K562 (cell line): ENCODE results near the gene EHMT2. TPM values are rescaled to one million over a fixed set of nuclear protein-coding genes. Genes with fewer than 3 reads are reported as not detected.

Experiments
- ATAC-seq: fragments of 200-7000 bp; cut with Tn5 transposase; 3 replicates; pipeline ENCODE4 v1.9.1; 2020; ENCODE audit warnings: moderate library complexity
- BruUV-seq: library from RNA; stranded (reverse); fragments of 400-500 nt; replicated peaks from 2 replicates; lab custom pipeline; 2021; lab: Mats Ljungman, UMichigan
- CTCF ChIA-PET: fragments of 300-600 bp; formaldehyde crosslinking; extraction: SDS; loops from one replicate; lab custom pipeline; 2021; ENCODE audit warnings: low intra/inter-chr PET ratio; lab: Yijun Ruan, JAX
- POLR2A ChIA-PET: fragments of 300-600, 350-650 bp; sonication (Branson Sonifier 250); formaldehyde crosslinking; extraction: SDS; loops from one replicate; lab custom pipeline; 2021; ENCODE audit warnings: antibody characterized with exemption, inconsistent platforms; lab: Yijun Ruan, JAX
- DNase-seq, 4 experiments: peaks; one replicate each; pipeline versions ENCODE4 v3.0.0 to v3.0.0-alpha.2; 2011 to 2018; ENCODE audit warnings: low spot score in 3 of 4, mixed read lengths in 3 of 4; ENCODE audit errors: extremely low read depth in 1 of 4
- FAIRE-seq: peaks from 2 replicates; lab custom pipeline; 2011; peaks lifted over from hg19 to GRCh38; lab: Jason Lieb, UNC
- H2AFZ ChIP-seq: 2 replicates; pipeline ENCODE4 v1.6.0; 2011; ENCODE audit warnings: low read depth, low read length, control low read depth, inconsistent platforms
- H3K27ac ChIP-seq: fragments of 200-600 bp; 3 replicates; pipeline ENCODE4 v1.8.0; 2011; ENCODE audit warnings: low read depth, mild to moderate bottlenecking, control low read depth, inconsistent platforms, low read length, moderate library complexity, mixed read lengths; ENCODE audit errors: extremely low read depth
- H3K27me3 ChIP-seq, 2 experiments: fragments of 300-600 bp in 1 of 2; 2 replicates in 1 of 2; 3 replicates in 1 of 2; pipeline versions ENCODE4 v1.6.0 to v1.8.0; 2011; ENCODE audit warnings: inconsistent platforms in 2 of 2, low read length in 2 of 2, mild to moderate bottlenecking in 1 of 2, mixed read lengths in 1 of 2, moderate library complexity in 1 of 2; ENCODE audit not compliant: control insufficient read depth in 2 of 2, insufficient read depth in 2 of 2
- H3K36me3 ChIP-seq: fragments of 300-600 bp; 3 replicates; pipeline ENCODE4 v1.8.0; 2011; ENCODE audit warnings: mild to moderate bottlenecking, low read length, inconsistent platforms; ENCODE audit not compliant: control insufficient read depth, insufficient read depth
- H3K4me1 ChIP-seq, 2 experiments: fragments of 200-600 bp in 1 of 2; replicated peaks in 1 of 2; 2 replicates in 1 of 2; 3 replicates in 1 of 2; pipeline versions ENCODE4 v1.5.1 to v1.8.0; 2011; ENCODE audit warnings: inconsistent platforms in 2 of 2, low read length in 2 of 2, mild to moderate bottlenecking in 1 of 2, mixed read lengths in 1 of 2, moderate library complexity in 1 of 2; ENCODE audit not compliant: control insufficient read depth in 2 of 2, insufficient read depth in 2 of 2
- H3K4me2 ChIP-seq: 2 replicates; pipeline ENCODE4 v1.6.1; 2011; ENCODE audit warnings: low read length, control low read depth, inconsistent platforms, mixed read lengths; ENCODE audit not compliant: insufficient read depth
- H3K4me3 ChIP-seq: fragments of 200-600 bp; sonication (generic), shearing (Covaris generic); 2 replicates; pipeline ENCODE4 v1.5.1; 2016; ENCODE audit warnings: control low read depth, inconsistent platforms
- H3K79me2 ChIP-seq: fragments of 200-600 bp; 3 replicates; pipeline ENCODE4 v1.8.0; 2011; ENCODE audit warnings: low read length, inconsistent platforms; ENCODE audit not compliant: control insufficient read depth, insufficient read depth
- H3K9ac ChIP-seq, 2 experiments: 2 replicates each; pipeline versions ENCODE4 v1.6.0 to v1.6.1; 2011; ENCODE audit warnings: low read depth in 2 of 2, low read length in 2 of 2, control low read depth in 1 of 2, inconsistent platforms in 1 of 2, mild to moderate bottlenecking in 1 of 2, mixed read lengths in 1 of 2; ENCODE audit not compliant: insufficient read depth in 1 of 2
- H3K9me1 ChIP-seq: one replicate; pipeline ENCODE4 v1.6.0; 2011; ENCODE audit warnings: inconsistent platforms, mild to moderate bottlenecking, low read length, moderate library complexity; ENCODE audit not compliant: control insufficient read depth, insufficient read depth
- H3K9me3 ChIP-seq: replicated peaks from 2 replicates; pipeline ENCODE4 v1.5.1; 2011; ENCODE audit warnings: low read depth, low read length, inconsistent platforms; ENCODE audit not compliant: control insufficient read depth, insufficient read depth
- H4K20me1 ChIP-seq: replicated peaks from 2 replicates; pipeline ENCODE4 v1.6.1; 2011; ENCODE audit warnings: low read length, inconsistent platforms, mixed read lengths; ENCODE audit not compliant: control insufficient read depth, insufficient read depth
- FOXA3 ChIP-seq, 2 experiments: fragments of 450-650 bp in 1 of 2; sonication (generic) in 1 of 2; formaldehyde crosslinking; IDR thresholded peaks in 1 of 2; conservative IDR thresholded peaks in 1 of 2; 2 replicates each; pipeline versions ENCODE4 v1.4.0 to v1.8.0; 2020 to 2022; ENCODE audit warnings: mild to moderate bottlenecking in 2 of 2, missing genetic modification reagents in 1 of 2
- MAX ChIP-seq: sonication (generic); formaldehyde crosslinking; IDR thresholded peaks from 2 replicates; pipeline ENCODE4 v1.9.0; 2022; ENCODE audit warnings: mild to moderate bottlenecking, missing genetic modification reagents
- PKNOX1 ChIP-seq: fragments of 450-650 bp; IDR thresholded peaks from 2 replicates; pipeline ENCODE4 v1.6.1; 2016
- ZNF551 ChIP-seq: fragments of 250-450 bp; sonication (Bioruptor Pico); IDR thresholded peaks from 2 replicates; pipeline ENCODE4 v1.5.0; 2021; ENCODE audit warnings: mild to moderate bottlenecking, moderate library complexity
- WGBS: fragments of 100-300 bp; shearing (Covaris generic); methylation state at CpG from one replicate; pipeline ENCODE4 v1.1.6; 2016; ENCODE audit warnings: low coverage, mixed read lengths; ENCODE audit not compliant: insufficient coverage; ENCODE audit errors: missing lambda C conversion rate; 5-methylcytosine and 5-hydroxymethylcytosine counted together
- in situ Hi-C: fragments of 300-500 bp; cut with MboI; formaldehyde crosslinking; loops from 4 replicates; pipeline ENCODE4 v1.15.0; 2018; ENCODE audit warnings: inconsistent platforms, mixed read lengths
- intact Hi-C: fragments of 100-400 bp; cut with micrococcal nuclease; formaldehyde crosslinking; loops from 2 replicates; pipeline ENCODE4 v1.14.2; 2022
- polyA plus RNA-seq, 8 experiments: library from polyadenylated mRNA; depleted of rRNA in 4 of 8; stranded (reverse) in 5 of 8; unstranded in 3 of 8; fragments of >200 nt; fragmentation: Nextera tagmentation in 2 of 8; fragmentation: Illumina TruSeq in 1 of 8; extraction: Ambion mirVana in 2 of 8; extraction: Trizol in 1 of 8; gene quantifications; 2 replicates each; pipeline versions ENCODE4 v1.2.1 to v1.2.3, GENCODE V29; 2011 to 2014; ENCODE audit warnings: inconsistent platforms in 1 of 8, missing spikeins in 1 of 8
- total RNA-seq, 7 experiments: library from RNA; depleted of rRNA in 6 of 7; stranded (reverse); fragments of >200 nt in 6 of 7; fragmentation: Illumina TruSeq in 2 of 7; extraction: Trizol in 2 of 7; gene quantifications; 2 replicates each; pipeline versions ENCODE4 v1.2.1 to v1.2.3, GENCODE V29; 2011 to 2021; ENCODE audit warnings: low replicate concordance in 1 of 7

The EHMT2 gene
- total and polyA plus RNA-seq, 9 of the 15 experiments (the other 6 are each of a cell fraction or from before 2014, with no cell fraction given) = 2.1 to 63.8 (median 38.5) TPM

- in situ Hi-C loops = no loop called here
- no peaks in the 10 kb centered on the region for H3K79me2 ChIP-seq
- BruUV-seq = no TSS peak
- peaks cover 2 to 26% of the 10 kb centered on the region in 2 experiments; a peak in 3 of 5 replicates for H3K27me3 ChIP-seq
- no peak within 1 kb of the TSS for H3K27ac ChIP-seq
- H3K4me3 ChIP-seq = no peak within 1 kb of the TSS
- FAIRE-seq (no peak), DNase-seq (peak in 1 of 4 experiments; percentile 8), ATAC-seq (no peak)
- peaks cover 7% of the 10 kb centered on the region for H3K9me1 ChIP-seq
- peaks cover 18 to 26% of the 10 kb centered on the region in 2 experiments for H3K4me1 ChIP-seq
- no peak within 1 kb of the TSS for H3K4me2 ChIP-seq
- no peaks in the 10 kb centered on the region for H4K20me1 ChIP-seq
- TF ChIP-seq FOXA3 (CRISPR knock-in tag; conservative IDR thresholded peaks at IDR 0.05 in 1 of 2, IDR thresholded peaks at IDR 0.05 in 1 of 2) (0 out of 4 replicates have a peak, but pooled peaks of 1 of the 2 experiments have one; percentile 23), ZNF551 (CRISPR knock-in tag) (no peak), MAX (CRISPR knock-in tag) (no peak), PKNOX1 (peak; percentile 83)
- peaks cover under 1% of the 10 kb centered on the region; the same call in 1 of the 3 replicates for H3K36me3 ChIP-seq
- no peaks in the 10 kb centered on the region for H3K9me3 ChIP-seq
- 33% methylated on average over 11 of the region's 11 CpGs for WGBS
- intact Hi-C loops = loop anchor here (5.0 kb wide), 1 partner anchor 43 kb away; the partner anchor contains the start of gene ZBTB12
- H2AFZ ChIP-seq = no peak within 1 kb of the TSS
- POLR2A ChIA-PET = interaction anchor here (0.7 to 1.2 kb wide), 4 partner anchors 11 to 97 kb away, joined by 3 to 6 read pairs (median 4); partner anchors contain the start of gene DXO
- CTCF ChIA-PET = no interaction called here
- 0 out of 4 replicates have a peak within 1 kb of the TSS, but pooled peaks of 1 of the 2 experiments have one; percentile 17 for H3K9ac ChIP-seq
Measured at GRCh38 chr6:31945507-31946369, 48.2 kb upstream of the EHMT2 start, which contains the start of gene CFB. TSS of gene CFB (plus strand) at chr6:31946095. CDS start at chr6:31946222, 127 bp downstream.
